ENCODE results near the gene DCXR.

GRCh38 chr17:82001571-82002056, 35.9 kb downstream of the DCXR start:
- TF ChIP-seq CTCF (conservative IDR thresholded peaks at IDR 0.05; ENCODE audit: low read depth, low read length) = no peak
- TF ChIP-seq EZH2 (IDR thresholded peaks at IDR 0.05; ENCODE audit: borderline replicate concordance, low read depth, low read length, poor library complexity, severe bottlenecking) = no peak

Measured in A673 (cell line).